Measurements from ENCODE around the gene NRXN3. TPM values are rescaled to one million over a fixed set of nuclear protein-coding genes. Genes with fewer than 3 reads are reported as not detected.

NRXN3 gene
- total and polyA plus RNA-seq, 2 donors (not counting 1 experiment from before 2014, with no cell fraction given) = not detected

DNA sequence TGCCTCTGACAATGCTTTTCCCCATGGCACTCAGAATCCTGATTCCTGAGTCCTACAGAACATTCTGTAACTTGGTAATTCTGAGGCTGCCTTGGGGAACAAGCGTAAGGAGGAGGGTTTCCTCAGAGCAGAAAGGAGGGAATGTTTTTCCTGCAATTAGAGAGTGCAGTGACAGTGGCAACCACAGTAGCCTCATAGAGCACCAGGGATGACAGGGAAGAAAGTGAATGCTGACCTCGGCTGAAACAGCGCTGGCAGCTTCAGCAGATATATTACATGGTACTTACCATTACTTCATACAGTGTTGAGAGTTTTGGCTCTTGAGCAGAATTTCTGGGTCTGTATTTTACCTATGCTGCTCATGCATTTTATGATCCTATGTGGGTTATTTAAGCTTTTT lies 757.1 kb downstream of the NRXN3 start:
- TF ChIP-seq EZH2 (IDR thresholded peaks at IDR 0.05; ENCODE audit: borderline replicate concordance, insufficient read depth, low read depth, low read length, poor library complexity, severe bottlenecking) = no peak
- TF ChIP-seq, protein P1, sequence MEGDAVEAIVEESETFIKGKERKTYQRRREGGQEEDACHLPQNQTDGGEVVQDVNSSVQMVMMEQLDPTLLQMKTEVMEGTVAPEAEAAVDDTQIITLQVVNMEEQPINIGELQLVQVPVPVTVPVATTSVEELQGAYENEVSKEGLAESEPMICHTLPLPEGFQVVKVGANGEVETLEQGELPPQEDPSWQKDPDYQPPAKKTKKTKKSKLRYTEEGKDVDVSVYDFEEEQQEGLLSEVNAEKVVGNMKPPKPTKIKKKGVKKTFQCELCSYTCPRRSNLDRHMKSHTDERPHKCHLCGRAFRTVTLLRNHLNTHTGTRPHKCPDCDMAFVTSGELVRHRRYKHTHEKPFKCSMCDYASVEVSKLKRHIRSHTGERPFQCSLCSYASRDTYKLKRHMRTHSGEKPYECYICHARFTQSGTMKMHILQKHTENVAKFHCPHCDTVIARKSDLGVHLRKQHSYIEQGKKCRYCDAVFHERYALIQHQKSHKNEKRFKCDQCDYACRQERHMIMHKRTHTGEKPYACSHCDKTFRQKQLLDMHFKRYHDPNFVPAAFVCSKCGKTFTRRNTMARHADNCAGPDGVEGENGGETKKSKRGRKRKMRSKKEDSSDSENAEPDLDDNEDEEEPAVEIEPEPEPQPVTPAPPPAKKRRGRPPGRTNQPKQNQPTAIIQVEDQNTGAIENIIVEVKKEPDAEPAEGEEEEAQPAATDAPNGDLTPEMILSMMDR (IDR thresholded peaks at IDR 0.05) = no peak
- Histone ChIP-seq H3K9me3 (ENCODE audit: control extremely low read depth in 1 of 3, control insufficient read depth in 2 of 3, insufficient read depth in 1 of 3, low read length in 2 of 3) (no peaks in the 10 kb centered on the region), H3K36me3 (replicated peaks in 1 of 2; ENCODE audit: control extremely low read depth in 1 of 2, control insufficient read depth in 1 of 2, extremely low read depth in 1 of 2, insufficient read depth in 2 of 2, low read length in 1 of 2) (no peaks in the 10 kb centered on the region), H3K4me2 (replicated peaks; ENCODE audit: low read depth, low read length, poor library complexity, severe bottlenecking) (no peak overlapping the region), H4K20me1 (ENCODE audit: control insufficient read depth, insufficient read depth, low read length, poor library complexity, severe bottlenecking) (no peaks in the 10 kb centered on the region), H3K27ac (ENCODE audit: low read length in 2 of 2) (no peak overlapping the region), H3K79me2 (ENCODE audit: control insufficient read depth, insufficient read depth, low read length) (no peaks in the 10 kb centered on the region), H3K4me1 (ENCODE audit: control insufficient read depth in 2 of 2, insufficient read depth in 2 of 2, low read length in 2 of 2) (no peaks in the 10 kb centered on the region), H2AFZ (ENCODE audit: insufficient read depth, low read depth, low read length, poor library complexity, severe bottlenecking) (no peak overlapping the region), H3K4me3 (ENCODE audit: control extremely low read depth in 1 of 5, extremely low read depth in 1 of 5, insufficient read depth in 1 of 5, low read depth in 2 of 5, low read length in 4 of 5) (no peak overlapping the region), H3K27me3 (replicated peaks in 1 of 4; ENCODE audit: control extremely low read depth in 1 of 4, control insufficient read depth in 3 of 4, insufficient read depth in 4 of 4, low read length in 3 of 4) (no peaks in the 10 kb centered on the region), H3K9ac (ENCODE audit: low read length) (no peak overlapping the region)
- 100% methylated on average over 1 of the region's 3 CpGs for WGBS (ENCODE audit: insufficient coverage)
- POLR2A ChIA-PET = no interaction called here
- H3K27ac Mint-ChIP-seq = no peak overlapping the region
- H3K9me3 Mint-ChIP-seq (ENCODE audit: insufficient read depth) = peaks cover 1% of the 10 kb centered on the region
- H3K4me1 Mint-ChIP-seq = no peaks in the 10 kb centered on the region
- CTCF ChIA-PET = no interaction called here
- no peak for ATAC-seq (ENCODE audit: low read depth)
- intact Hi-C loops (cut with micrococcal nuclease) = no loop called here
- H3K4me3 Mint-ChIP-seq = no peak overlapping the region
- H3K27me3 Mint-ChIP-seq = peaks cover 10% of the 10 kb centered on the region
- no peak for DNase-seq

DNA sequence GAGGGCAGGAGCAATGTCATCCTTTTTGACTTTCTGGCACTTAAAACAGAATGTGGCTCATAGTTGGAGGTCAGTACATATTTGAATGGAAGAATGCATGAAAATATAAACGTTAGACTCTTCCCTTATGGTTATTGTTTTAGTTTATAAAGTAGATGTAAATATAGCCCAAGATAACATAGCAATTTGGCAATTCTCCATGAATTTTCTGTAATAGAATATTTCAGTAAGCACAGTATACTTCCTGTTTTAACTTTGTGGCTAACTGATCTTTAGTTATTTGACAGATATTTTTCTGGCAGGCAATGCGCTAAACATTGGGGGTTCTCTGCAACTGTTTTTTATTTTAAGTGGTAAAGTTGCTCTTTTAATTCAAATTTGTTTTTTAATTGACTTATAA lies 763.0 kb downstream of the NRXN3 start:
- H4K20me1 ChIP-seq (ENCODE audit: control insufficient read depth, insufficient read depth, low read length, poor library complexity, severe bottlenecking) = no peaks in the 10 kb centered on the region
- H3K79me2 ChIP-seq (ENCODE audit: control insufficient read depth, insufficient read depth, low read length) = no peaks in the 10 kb centered on the region
- no peak overlapping the region for H3K4me3 ChIP-seq (ENCODE audit: control extremely low read depth in 1 of 5, extremely low read depth in 1 of 5, insufficient read depth in 1 of 5, low read depth in 2 of 5, low read length in 4 of 5)
- H3K9me3 ChIP-seq (ENCODE audit: control extremely low read depth in 1 of 3, control insufficient read depth in 2 of 3, insufficient read depth in 1 of 3, low read length in 2 of 3) = no peaks in the 10 kb centered on the region
- no peak overlapping the region for H3K9ac ChIP-seq (ENCODE audit: low read length)
- H3K36me3 ChIP-seq (replicated peaks in 1 of 2; ENCODE audit: control extremely low read depth in 1 of 2, control insufficient read depth in 1 of 2, extremely low read depth in 1 of 2, insufficient read depth in 2 of 2, low read length in 1 of 2) = no peaks in the 10 kb centered on the region
- ATAC-seq (ENCODE audit: low read depth) = no peak
- WGBS (ENCODE audit: insufficient coverage) = no CpG with 5 or more reads among the region's 2 CpGs
- Mint-ChIP-seq H3K27me3 (peaks cover 13% of the 10 kb centered on the region), H3K4me1 (no peaks in the 10 kb centered on the region), H3K9me3 (ENCODE audit: insufficient read depth) (peaks cover 1% of the 10 kb centered on the region), H3K4me3 (no peak overlapping the region), H3K27ac (no peak overlapping the region)
- no peaks in the 10 kb centered on the region for H3K4me1 ChIP-seq (ENCODE audit: control insufficient read depth in 2 of 2, insufficient read depth in 2 of 2, low read length in 2 of 2)
- H2AFZ ChIP-seq (ENCODE audit: insufficient read depth, low read depth, low read length, poor library complexity, severe bottlenecking) = no peak overlapping the region
- intact Hi-C loops (cut with micrococcal nuclease) = no loop called here
- H3K27ac ChIP-seq (ENCODE audit: low read length in 2 of 2) = no peak overlapping the region
- ChIA-PET POLR2A (no interaction called here), CTCF (interaction anchor here (1.2 to 1.4 kb wide), 2 partner anchors 8 to 27 kb away, joined by 3 to 4 read pairs; no protein-coding TSS in a partner anchor)
- no peak overlapping the region for H3K4me2 ChIP-seq (replicated peaks; ENCODE audit: low read depth, low read length, poor library complexity, severe bottlenecking)
- H3K27me3 ChIP-seq (replicated peaks in 1 of 4; ENCODE audit: control extremely low read depth in 1 of 4, control insufficient read depth in 3 of 4, insufficient read depth in 4 of 4, low read length in 3 of 4) = no peaks in the 10 kb centered on the region
- TF ChIP-seq EZH2 (IDR thresholded peaks at IDR 0.05; ENCODE audit: borderline replicate concordance, insufficient read depth, low read depth, low read length, poor library complexity, severe bottlenecking) = no peak
- TF ChIP-seq, protein P1 (IDR thresholded peaks at IDR 0.05) = no peak
- no peak for DNase-seq
